Activated T-cell treated with anti-CD3 and anti-CD28 coated beads for 24 hours (primary cell): ENCODE measurements around the gene PRR12.
"Not testable (repeated sequence)": the region's sequence is repeated elsewhere in the genome, so short reads cannot be mapped to it uniquely, and the experiment has no call there.

Experiments
- DNase-seq: peaks from one replicate; pipeline ENCODE4 v3.0.0-alpha.2; 2020; ENCODE audit warnings: low read depth

The PRR12 gene

GRCh38 chr19:49616532-49616931 lies 25.6 kb downstream of the PRR12 start:
- DNase-seq: no peak

- no peak for DNase-seq
These were observed 26.0 kb downstream of the PRR12 start for GRCh38 chr19:49616945-49617344.

DNA sequence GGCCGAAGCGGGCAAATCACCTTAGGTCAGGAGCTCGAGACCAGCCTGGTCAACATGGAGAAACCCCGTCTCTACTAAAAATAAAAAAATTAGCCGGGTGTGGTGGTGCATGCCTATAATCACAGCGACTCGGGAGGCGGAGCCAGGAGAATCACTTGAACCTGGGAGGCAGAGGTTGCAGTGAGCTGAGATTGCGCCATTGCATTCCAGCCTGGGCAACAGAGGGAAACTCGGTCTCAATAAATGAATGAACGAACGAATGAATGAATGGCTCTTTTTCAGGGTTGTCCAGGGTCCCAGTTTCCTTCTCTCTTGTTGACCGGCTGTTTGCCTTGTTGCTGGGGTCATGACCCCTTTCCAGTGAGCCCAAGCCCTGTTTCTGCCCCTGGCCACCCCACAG lies 26.9 kb downstream of the PRR12 start:
- not testable (repeated sequence) for DNase-seq

DNA sequence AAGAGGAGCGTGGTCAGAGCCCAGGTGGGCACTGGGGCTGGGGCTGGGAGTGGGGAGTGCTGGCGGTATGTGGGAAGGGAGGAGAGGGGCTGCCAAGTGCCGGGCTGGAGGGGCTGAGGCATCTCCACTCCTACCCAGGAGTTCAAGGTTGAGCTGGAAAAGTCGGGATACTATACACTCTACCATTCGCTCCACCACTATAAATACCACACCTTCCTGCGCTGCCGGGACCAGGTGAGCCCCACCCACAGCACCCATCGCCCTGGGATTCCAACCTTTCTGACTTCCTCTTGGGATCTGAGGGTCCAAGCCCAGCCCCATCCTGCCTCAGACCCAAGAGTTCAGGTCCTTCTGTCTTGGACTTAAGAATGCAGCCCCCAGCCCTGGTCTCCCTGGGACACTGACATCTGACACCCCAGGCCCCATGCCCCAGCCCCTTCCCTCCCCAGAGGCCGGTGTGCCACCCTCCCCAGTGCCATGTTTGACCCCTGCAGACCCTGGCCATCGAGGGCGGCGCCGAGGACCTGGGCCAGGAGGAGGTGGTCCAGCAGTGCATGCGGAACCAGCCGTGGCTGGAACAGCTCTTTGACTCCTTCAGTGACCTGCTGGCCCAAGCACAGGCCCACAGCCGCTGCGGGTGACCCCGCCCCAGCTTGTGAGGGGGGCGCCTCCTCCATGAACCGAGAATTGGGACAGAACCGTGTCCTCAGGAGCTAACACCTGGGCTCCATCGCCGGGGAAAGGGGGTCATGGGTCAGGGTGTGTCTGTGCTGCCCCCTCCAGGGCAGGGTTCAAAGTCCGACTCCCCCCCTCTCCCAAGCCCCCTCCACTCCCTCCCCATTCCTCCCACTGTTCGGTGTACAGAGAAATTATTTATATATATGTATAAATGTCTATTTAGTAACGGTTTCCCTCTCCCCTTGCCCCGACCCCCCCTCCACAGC lies 34.3 kb downstream of the PRR12 start:
- no peak for DNase-seq

- DNase-seq: no peak
These were observed 35.2 kb downstream of the PRR12 start for GRCh38 chr19:49626226-49626625.

GRCh38 chr19:49629659-49630058 lies 38.7 kb downstream of the PRR12 start:
- no peak for DNase-seq

DNA sequence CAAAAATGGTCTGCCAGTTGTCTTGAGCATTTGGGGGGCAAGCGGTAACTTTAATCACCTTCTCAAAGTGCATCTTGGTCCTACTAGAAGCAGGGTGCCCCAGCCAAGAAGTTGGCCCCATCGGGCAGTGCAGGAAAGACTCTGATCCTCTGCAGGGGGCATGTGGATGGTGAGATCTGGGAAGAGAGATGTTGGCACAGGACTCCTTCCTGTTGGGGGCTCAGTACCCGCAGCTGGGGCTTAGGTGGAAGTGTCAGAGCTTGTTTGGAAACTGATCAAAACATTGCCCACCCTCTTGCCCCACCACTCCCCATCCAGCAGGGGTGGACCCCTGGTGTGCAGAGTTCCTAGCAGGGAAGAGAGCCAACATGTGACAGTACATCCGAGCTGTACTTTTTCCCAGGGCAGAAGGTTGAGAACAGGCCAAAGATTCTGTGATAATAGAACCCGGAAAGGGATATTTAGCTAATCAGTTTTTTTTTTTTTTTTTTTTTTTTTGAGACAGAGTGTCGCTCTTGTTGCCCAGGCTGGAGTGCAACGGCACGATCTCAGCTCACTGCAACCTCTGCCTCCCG lies 40.1 kb downstream of the PRR12 start:
- no peak for DNase-seq

DNA sequence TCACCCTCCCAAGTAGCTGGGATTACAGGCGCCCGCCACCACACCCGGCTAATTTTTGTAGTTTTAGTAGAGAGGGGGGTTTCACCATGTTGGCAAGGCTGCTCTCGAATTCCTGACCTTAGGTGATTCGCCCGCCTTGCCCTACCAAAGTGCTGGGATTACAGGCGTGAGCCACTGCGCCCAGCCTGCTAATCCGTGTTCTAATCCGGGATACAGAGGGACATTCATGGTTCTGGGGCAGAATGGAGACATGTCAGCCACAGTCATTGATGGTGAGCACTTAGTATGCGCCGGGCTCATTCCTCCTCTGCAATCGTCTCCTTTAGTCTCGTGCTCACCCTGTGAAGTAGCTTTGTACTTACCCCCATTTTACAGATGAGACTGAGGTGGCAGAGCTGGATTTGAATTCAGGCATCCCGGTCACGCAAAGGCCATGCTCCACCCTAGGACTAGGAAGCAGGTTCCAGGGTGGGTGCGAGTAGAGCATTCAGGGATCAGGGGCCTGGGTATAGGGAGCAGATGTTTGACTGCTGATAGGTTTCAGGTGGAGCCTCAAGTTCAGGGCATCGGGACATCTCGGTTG lies 40.7 kb downstream of the PRR12 start:
- DNase-seq: no peak

GRCh38 chr19:49632576-49632975 lies 41.6 kb downstream of the PRR12 start:
- no peak for DNase-seq

- DNase-seq: not testable (repeated sequence)
These were observed 42.3 kb downstream of the PRR12 start for GRCh38 chr19:49633273-49633672.

GRCh38 chr19:49635530-49636232 lies 44.7 kb downstream of the PRR12 start:
- no peak for DNase-seq

DNA sequence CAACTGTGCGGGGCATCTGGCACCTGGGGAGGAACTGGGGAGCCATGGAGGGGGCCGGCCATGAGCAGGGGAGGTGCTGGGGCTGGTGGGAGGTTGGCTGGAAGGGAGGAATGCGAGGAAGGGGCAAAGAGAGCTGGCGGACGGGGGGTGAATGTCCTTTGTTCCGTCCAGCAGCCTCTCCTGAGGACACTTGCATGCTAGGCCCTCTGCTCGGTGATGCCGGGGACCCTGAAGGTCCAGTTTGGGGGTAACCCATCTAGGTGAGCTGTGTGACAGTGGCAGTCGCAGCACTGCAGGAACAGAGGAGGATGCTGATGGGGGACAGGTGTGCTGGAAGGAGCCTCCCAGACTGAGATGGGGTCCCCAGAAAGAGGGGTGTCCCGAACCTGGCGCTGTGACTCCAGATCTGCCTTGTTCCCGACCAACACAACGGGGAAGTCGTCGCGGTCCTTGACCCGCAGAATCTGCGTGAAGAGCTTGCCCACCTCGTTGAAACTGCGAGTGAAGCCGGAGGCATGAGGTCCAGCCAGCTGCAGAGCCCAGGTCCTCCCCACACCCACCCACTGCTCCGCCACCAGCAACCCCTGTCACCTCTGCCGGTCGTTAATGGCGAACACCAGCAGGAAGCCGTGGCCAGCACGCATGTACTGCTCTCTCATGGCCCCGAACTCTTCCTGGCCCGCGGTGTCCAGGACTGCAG lies 45.4 kb downstream of the PRR12 start:
- DNase-seq: no peak

DNA sequence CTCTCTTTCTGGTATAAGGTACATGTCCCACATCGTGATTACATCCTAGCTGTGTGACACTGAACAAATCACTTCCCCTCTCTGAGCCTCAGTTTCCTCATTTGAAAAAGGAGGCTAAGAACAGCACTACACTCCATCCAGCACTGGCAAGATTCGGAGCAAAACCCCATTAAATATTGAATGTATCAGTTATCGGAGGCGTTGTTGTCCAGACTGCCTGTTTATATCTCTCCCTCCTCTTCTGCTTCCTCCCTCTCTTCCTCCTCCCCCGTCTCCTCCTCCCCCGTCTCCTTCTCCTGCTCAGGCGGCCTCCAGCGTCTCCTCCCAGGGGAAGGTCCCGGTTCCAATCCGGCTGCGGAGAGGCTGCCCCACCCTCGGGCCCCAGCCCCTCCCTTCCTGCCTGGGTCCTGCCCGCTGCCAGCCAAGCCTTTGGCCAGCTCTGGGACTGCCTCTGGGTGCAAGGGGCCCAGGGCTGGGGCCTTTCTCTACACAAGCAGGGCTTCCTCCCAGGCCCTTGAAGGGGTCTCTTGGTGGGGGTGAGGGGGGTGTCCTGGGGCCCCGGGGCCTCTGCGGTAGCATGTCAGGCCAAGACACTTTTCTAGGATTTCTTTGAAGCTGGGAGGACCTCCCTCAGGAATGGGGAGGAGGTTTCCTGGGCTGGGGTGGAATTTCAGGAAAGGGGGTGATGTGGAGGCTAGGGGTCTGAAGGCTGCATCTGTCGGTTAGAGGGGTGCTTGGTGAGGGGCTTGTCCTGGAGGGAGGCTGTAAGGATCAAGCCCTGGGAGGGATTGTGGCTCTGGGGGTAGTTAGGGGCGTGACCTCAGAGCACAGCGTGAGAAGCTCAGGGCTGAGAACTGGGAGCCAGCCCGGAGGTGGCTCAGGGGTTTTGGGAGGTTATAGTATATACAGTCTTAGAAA lies 47.1 kb downstream of the PRR12 start:
- no peak for DNase-seq

GRCh38 chr19:49639401-49640112 lies 48.6 kb downstream of the PRR12 start:
- no peak for DNase-seq

- peak; percentile 100 for DNase-seq
These were observed 49.3 kb downstream of the PRR12 start, which contains the start of gene RRAS for GRCh38 chr19:49640113-49640898. Gene RRAS, minus strand, starts transcription at chr19:49640143. Its CDS starts 45 bp downstream, at chr19:49640098.

DNA sequence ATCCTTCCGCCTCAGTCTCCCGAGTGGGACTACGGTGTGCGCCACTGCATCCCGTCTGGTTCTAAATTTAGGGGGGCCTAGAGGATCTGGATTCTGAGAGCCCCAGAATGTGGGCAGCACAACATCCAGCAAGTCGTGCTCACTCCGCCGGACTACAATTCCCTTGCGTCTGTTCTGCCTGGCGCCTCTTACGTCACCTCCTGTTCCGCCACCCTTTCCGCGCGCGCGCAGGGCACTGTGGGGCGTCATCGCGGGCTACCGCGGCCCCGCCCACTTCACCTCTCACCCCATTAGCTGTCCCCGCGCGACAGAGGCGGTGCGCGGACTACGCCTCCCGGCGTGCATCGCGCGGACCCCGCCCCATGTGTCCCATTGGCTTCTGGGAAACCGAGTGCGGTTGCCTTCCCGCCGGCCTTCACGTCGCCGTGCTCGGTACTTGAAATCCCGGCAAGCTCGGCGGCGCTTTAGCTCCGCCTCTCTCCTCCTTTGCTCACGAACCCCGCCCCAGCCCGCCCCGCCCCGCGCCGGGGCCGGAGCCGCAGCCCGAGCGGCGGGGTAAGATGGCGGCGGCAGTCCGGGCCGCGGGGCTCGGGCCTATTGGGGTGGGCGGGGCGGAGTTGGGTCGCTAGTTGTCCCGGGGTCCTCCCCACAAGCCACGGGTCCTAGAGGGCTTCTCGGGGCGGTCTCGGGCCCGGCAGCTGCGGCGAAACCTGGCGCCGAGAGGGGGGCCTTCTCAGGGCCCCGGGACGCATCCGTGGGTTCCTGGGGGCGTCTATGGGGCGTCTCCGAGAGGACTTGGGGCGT lies 50.9 kb downstream of the PRR12 start, which contains the start of gene SCAF1:
Gene SCAF1, plus strand, starts transcription at position 522 of the 804 bp plus-strand sequence. CDS start 2,818 bp downstream, outside the sequence.
- peak; percentile 99 for DNase-seq

DNA sequence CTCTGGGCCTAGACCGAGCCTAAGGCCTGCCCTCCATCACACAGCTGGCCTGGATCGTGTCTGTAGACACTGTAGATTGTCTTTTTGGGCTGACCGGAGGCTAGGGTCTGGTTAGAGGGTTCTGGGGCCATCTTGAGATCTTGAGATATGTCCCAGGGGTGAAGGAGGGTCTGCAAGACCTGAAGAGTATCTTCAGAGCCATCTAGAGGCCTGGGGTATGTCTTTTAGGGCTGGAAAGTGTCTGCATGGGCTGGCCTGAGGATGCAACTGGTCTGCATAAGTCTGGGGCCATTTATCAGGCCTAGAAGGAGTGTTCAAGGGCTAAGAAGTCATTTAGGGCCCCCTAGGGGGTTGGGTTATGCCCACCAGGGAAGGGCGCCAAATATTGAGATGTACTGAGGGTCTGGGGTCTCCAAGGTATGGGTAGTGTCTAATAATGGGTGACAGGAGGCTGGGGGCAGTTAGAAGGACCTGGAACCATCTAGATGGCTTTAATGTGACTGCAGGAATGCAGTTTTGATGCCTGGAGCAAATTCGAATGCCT lies 51.6 kb downstream of the PRR12 start:
- DNase-seq: no peak

- no peak for DNase-seq
These were observed 52.5 kb downstream of the PRR12 start for GRCh38 chr19:49643466-49643865.
